Ishikawa (cell line): Measurements from ENCODE around the gene COQ10B.

Source experiments
- CREB1 ChIP-seq: IDR thresholded peaks from 2 replicates; pipeline ENCODE4 v1.6.1; 2012; ENCODE audit warnings: low read depth
- NFIC ChIP-seq: IDR thresholded peaks from 2 replicates; pipeline ENCODE4 v1.6.1; 2012
- RAD21 ChIP-seq: IDR thresholded peaks from 2 replicates; pipeline ENCODE4 v1.6.1; 2012; ENCODE audit warnings: low read depth
- TAF1 ChIP-seq: IDR thresholded peaks from 2 replicates; pipeline ENCODE4 v1.6.1; 2012; ENCODE audit warnings: low read depth, mild to moderate bottlenecking
- TCF12 ChIP-seq: IDR thresholded peaks from 2 replicates; pipeline ENCODE4 v1.6.1; 2012; ENCODE audit warnings: low read depth
- YY1 ChIP-seq: IDR thresholded peaks from 2 replicates; pipeline ENCODE4 v1.6.1; 2012; ENCODE audit warnings: low read depth
- ZBTB7A ChIP-seq: IDR thresholded peaks from 2 replicates; pipeline ENCODE4 v1.6.1; 2012; ENCODE audit warnings: low read depth

DNA sequence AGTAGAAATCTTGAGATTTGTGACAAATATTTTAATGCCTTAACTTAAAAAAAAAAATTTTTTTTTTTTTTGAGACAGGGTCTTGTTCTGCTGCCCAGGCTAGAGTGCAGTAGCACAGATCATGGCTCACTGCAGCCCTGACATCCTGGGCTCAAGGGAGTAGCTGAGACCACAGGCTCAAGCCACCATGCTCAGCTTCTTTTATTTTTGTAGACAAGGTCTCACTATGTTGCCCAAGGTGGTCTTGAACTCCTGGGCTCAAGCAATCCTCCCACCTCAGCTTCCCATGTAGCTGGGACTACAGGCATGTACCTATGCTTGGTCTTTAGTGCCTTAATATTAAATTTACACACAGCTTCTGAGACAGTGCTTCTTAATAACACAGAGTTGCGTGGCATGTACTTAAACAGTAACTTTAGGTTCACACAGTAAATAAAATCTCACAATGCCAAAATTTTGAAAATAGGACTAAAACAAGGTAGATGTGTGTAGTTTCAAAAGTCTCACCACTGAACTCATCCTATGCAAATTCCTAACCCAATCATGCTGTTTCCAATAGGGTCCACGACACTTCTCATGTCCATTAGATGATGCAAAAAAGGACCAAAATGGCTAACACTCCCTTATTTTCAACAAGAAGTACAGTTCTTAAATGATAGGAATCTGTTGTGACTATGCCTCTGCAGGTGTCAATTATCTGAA, 42.2 kb downstream of the COQ10B start:
- TF ChIP-seq TCF12 (no peak), TAF1 (no peak), NFIC (no peak), RAD21 (no peak), ZBTB7A (no peak), YY1 (no peak), CREB1 (no peak)
